Measurements from ENCODE around the gene GABRG3. TPM values are rescaled to one million over a fixed set of nuclear protein-coding genes. Genes with fewer than 3 reads are reported as not detected.

Gene GABRG3
- total and polyA plus RNA-seq, 10 of the 15 experiments (the other 5 are each of a cell fraction or from before 2014, with no cell fraction given): 0.15 TPM; not detected in 9

GRCh38 chr15:27512281-27513001, 541.5 kb downstream of the GABRG3 start (continued):
- no peak for TF ChIP-seq ZNF592 (IDR thresholded peaks at IDR 0.05)
- no peak for TF ChIP-seq MEF2A (IDR thresholded peaks at IDR 0.05; ENCODE audit: insufficient read depth, low read depth, low read length)

GRCh38 chr15:27514526-27514925, 543.5 kb downstream of the GABRG3 start:
- Histone ChIP-seq H3K36me3 (ENCODE audit: control insufficient read depth in 2 of 2, insufficient read depth in 2 of 2, low read length in 1 of 2) (no peaks in the 10 kb centered on the region), H3K27me3 (replicated peaks in 1 of 2; ENCODE audit: control insufficient read depth in 2 of 2, insufficient read depth in 2 of 2, low read length in 1 of 2) (no peaks in the 10 kb centered on the region), H3K79me2 (ENCODE audit: control insufficient read depth, insufficient read depth, low read length) (no peaks in the 10 kb centered on the region), H3K4me3 (no peak overlapping the region), H2AFZ (ENCODE audit: control insufficient read depth, low read depth, low read length) (no peak overlapping the region), H3K9ac (ENCODE audit: control insufficient read depth, insufficient read depth, low read length) (no peak overlapping the region), H3K9me3 (replicated peaks; ENCODE audit: control insufficient read depth, insufficient read depth, low read length) (no peaks in the 10 kb centered on the region; the same call in 2 of the 3 replicates), H3K4me1 (ENCODE audit: control insufficient read depth, insufficient read depth, low read length) (no peaks in the 10 kb centered on the region), H3K4me2 (ENCODE audit: control insufficient read depth, insufficient read depth) (no peak overlapping the region), H4K20me1 (ENCODE audit: control insufficient read depth, insufficient read depth) (no peaks in the 10 kb centered on the region), H3K27ac (ENCODE audit: control insufficient read depth, insufficient read depth) (no peak overlapping the region)
- no peak for ATAC-seq
- 38% methylated on average over 3 of the region's 3 CpGs for WGBS (ENCODE audit: insufficient coverage, insufficient replicate concordance, low lambda C conversion rate, missing lambda C conversion rate)
- POLR2A ChIA-PET: no interaction called here
- intact Hi-C loops (cut with micrococcal nuclease; ENCODE audit: unreplicated experiment) (no loop called here), in situ Hi-C loops (cut with MboI) (no loop called here)
- no peak for FAIRE-seq
- BruUV-seq (replicated peaks): no TSS peak
- CTCF ChIA-PET: no interaction called here
- SMC1A ChIA-PET (ENCODE audit: uncharacterized antibody, unreplicated experiment): no interaction called here
- no peak for DNase-seq (ENCODE audit: low read depth, low spot score)
- RAD21 ChIA-PET (ENCODE audit: unreplicated experiment): no interaction called here
- no peak for TF ChIP-seq BMI1 (IDR thresholded peaks at IDR 0.05; ENCODE audit: borderline replicate concordance)
- TF ChIP-seq POLR2AphosphoS5 (IDR thresholded peaks at IDR 0.05; ENCODE audit: low read length): no peak
- no peak for TF ChIP-seq CHD4 (IDR thresholded peaks at IDR 0.05)
- TF ChIP-seq RAD51 (IDR thresholded peaks at IDR 0.05): no peak
- no peak for TF ChIP-seq ZNF207 (IDR thresholded peaks at IDR 0.05; ENCODE audit: borderline replicate concordance)
- no peak for TF ChIP-seq PBX3 (IDR thresholded peaks at IDR 0.05; ENCODE audit: insufficient replicate concordance, low read depth, low read length)
- TF ChIP-seq EGR1 (IDR thresholded peaks at IDR 0.05; ENCODE audit: borderline replicate concordance in 1 of 2, low read depth in 2 of 2, low read length in 2 of 2): no peak
- TF ChIP-seq WRNIP1 (IDR thresholded peaks at IDR 0.05; ENCODE audit: borderline replicate concordance, low read depth, low read length): no peak
- no peak for TF ChIP-seq RFX5 (IDR thresholded peaks at IDR 0.05; ENCODE audit: low read depth, low read length)
- no peak for TF ChIP-seq NKRF (conservative IDR thresholded peaks at IDR 0.05)
- TF ChIP-seq NFYB (IDR thresholded peaks at IDR 0.05; ENCODE audit: insufficient read depth, low read depth, low read length): no peak
- TF ChIP-seq MYC (IDR thresholded peaks at IDR 0.05; ENCODE audit: insufficient read depth, insufficient read length, insufficient replicate concordance, low read length, severe bottlenecking): no peak
- no peak for TF ChIP-seq BACH1 (IDR thresholded peaks at IDR 0.05; ENCODE audit: borderline replicate concordance)
